SJCRH30 (cell line): ENCODE results near the gene ARID1B. TPM values are rescaled to one million over a fixed set of nuclear protein-coding genes. Genes with fewer than 3 reads are reported as not detected.

ENCODE experiments used
- DNase-seq, 2 experiments: peaks; one replicate each; pipeline ENCODE4 v3.0.0-alpha.2; 2015 to 2020
- H3K27ac ChIP-seq: fragments of 250-450 bp; sonication (Bioruptor Pico); 2 replicates; pipeline ENCODE4 v1.5.1; 2020; ENCODE audit warnings: mild to moderate bottlenecking, moderate library complexity
- H3K27me3 ChIP-seq: fragments of 250-450 bp; sonication (Bioruptor Pico); 2 replicates; pipeline ENCODE4 v1.5.1; 2020; ENCODE audit warnings: mild to moderate bottlenecking, moderate library complexity
- H3K36me3 ChIP-seq: fragments of 250-450 bp; sonication (Bioruptor Pico); 2 replicates; pipeline ENCODE4 v1.5.1; 2020; ENCODE audit warnings: mild to moderate bottlenecking, moderate library complexity
- H3K4me1 ChIP-seq: fragments of 250-450 bp; sonication (Bioruptor Pico); 2 replicates; pipeline ENCODE4 v1.5.1; 2020; ENCODE audit warnings: mild to moderate bottlenecking, moderate library complexity
- H3K4me3 ChIP-seq: fragments of 250-450 bp; sonication (Bioruptor Pico); 2 replicates; pipeline ENCODE4 v1.5.1; 2020; ENCODE audit warnings: mild to moderate bottlenecking, moderate library complexity
- H3K9me3 ChIP-seq: fragments of 250-450 bp; sonication (Bioruptor Pico); replicated peaks from 2 replicates; pipeline ENCODE4 v1.5.1; 2020; ENCODE audit warnings: mild to moderate bottlenecking, moderate library complexity
- total RNA-seq: library from RNA; depleted of rRNA; stranded (reverse); fragments of >200 nt; shearing (Covaris generic); gene quantifications from 2 replicates; pipeline ENCODE4 v1.2.3, GENCODE V29; 2014

ARID1B gene
- total RNA-seq, 1 experiment from 2014 or later: 28.5 TPM

- Histone ChIP-seq H3K36me3 (0 out of 2 replicates have a peak, but pooled peaks cover 2% of the 10 kb centered on the region), H3K9me3 (0 out of 2 replicates have a peak, but pooled peaks cover 2% of the 10 kb centered on the region), H3K4me3 (no peak overlapping the region), H3K4me1 (peaks cover 6% of the 10 kb centered on the region), H3K27me3 (no peaks in the 10 kb centered on the region), H3K27ac (no peak overlapping the region)
- DNase-seq: no peak
Measured at GRCh38 chr6:157211603-157212455, 434.7 kb downstream of the ARID1B start.

GRCh38 chr6:157213426-157213825, 436.2 kb downstream of the ARID1B start:
- DNase-seq: no peak
- Histone ChIP-seq H3K27me3 (no peaks in the 10 kb centered on the region), H3K4me3 (no peak overlapping the region), H3K4me1 (peaks cover 6% of the 10 kb centered on the region), H3K27ac (no peak overlapping the region), H3K36me3 (0 out of 2 replicates have a peak, but pooled peaks cover 2% of the 10 kb centered on the region), H3K9me3 (0 out of 2 replicates have a peak, but pooled peaks cover 2% of the 10 kb centered on the region)

GRCh38 chr6:157213907-157214565, 436.9 kb downstream of the ARID1B start:
- Histone ChIP-seq H3K4me3 (no peak overlapping the region), H3K36me3 (no peaks in the 10 kb centered on the region), H3K4me1 (peaks cover 6% of the 10 kb centered on the region), H3K9me3 (0 out of 2 replicates have a peak, but pooled peaks cover 2% of the 10 kb centered on the region), H3K27ac (no peak overlapping the region), H3K27me3 (no peaks in the 10 kb centered on the region)
- DNase-seq: no peak

GRCh38 chr6:157215717-157216116, 438.5 kb downstream of the ARID1B start:
- DNase-seq: no peak
- H3K27me3 ChIP-seq: no peaks in the 10 kb centered on the region
- H3K36me3 ChIP-seq: no peaks in the 10 kb centered on the region
- H3K4me3 ChIP-seq: no peak overlapping the region
- peaks cover 10% of the 10 kb centered on the region for H3K4me1 ChIP-seq
- H3K27ac ChIP-seq: no peak overlapping the region
- 0 out of 2 replicates have a peak, but pooled peaks cover 2% of the 10 kb centered on the region for H3K9me3 ChIP-seq

GRCh38 chr6:157216570-157216969, 439.4 kb downstream of the ARID1B start:
- Histone ChIP-seq H3K4me1 (peaks cover 10% of the 10 kb centered on the region), H3K9me3 (0 out of 2 replicates have a peak, but pooled peaks cover 2% of the 10 kb centered on the region), H3K36me3 (no peaks in the 10 kb centered on the region), H3K27ac (no peak overlapping the region), H3K27me3 (no peaks in the 10 kb centered on the region), H3K4me3 (no peak overlapping the region)
- no peak for DNase-seq

- Histone ChIP-seq H3K36me3 (no peaks in the 10 kb centered on the region), H3K9me3 (0 out of 2 replicates have a peak, but pooled peaks cover 2% of the 10 kb centered on the region), H3K4me3 (no peak overlapping the region), H3K4me1 (peaks cover 10% of the 10 kb centered on the region), H3K27me3 (no peaks in the 10 kb centered on the region), H3K27ac (no peak overlapping the region)
- no peak for DNase-seq
Measured at GRCh38 chr6:157217198-157217893, 440.2 kb downstream of the ARID1B start.

- Histone ChIP-seq H3K27me3 (no peaks in the 10 kb centered on the region), H3K4me1 (peaks cover 10% of the 10 kb centered on the region), H3K36me3 (no peaks in the 10 kb centered on the region), H3K4me3 (no peak overlapping the region), H3K27ac (no peak overlapping the region), H3K9me3 (0 out of 2 replicates have a peak, but pooled peaks cover 2% of the 10 kb centered on the region)
- no peak for DNase-seq
Measured at GRCh38 chr6:157217894-157218370, 440.8 kb downstream of the ARID1B start.

- Histone ChIP-seq H3K9me3 (0 out of 2 replicates have a peak, but pooled peaks cover 2% of the 10 kb centered on the region), H3K4me1 (peaks cover 10% of the 10 kb centered on the region), H3K36me3 (no peaks in the 10 kb centered on the region), H3K27me3 (no peaks in the 10 kb centered on the region), H3K27ac (no peak overlapping the region), H3K4me3 (no peak overlapping the region)
- DNase-seq: no peak
Measured at GRCh38 chr6:157218371-157219198, 441.4 kb downstream of the ARID1B start.

GRCh38 chr6:157219201-157220200, 442.3 kb downstream of the ARID1B start:
- no peak overlapping the region for H3K4me3 ChIP-seq
- no peak for DNase-seq
- no peak overlapping the region for H3K27ac ChIP-seq
- H3K27me3 ChIP-seq: no peaks in the 10 kb centered on the region
- H3K4me1 ChIP-seq: peaks cover 7% of the 10 kb centered on the region
- H3K9me3 ChIP-seq: no peaks in the 10 kb centered on the region
- H3K36me3 ChIP-seq: no peaks in the 10 kb centered on the region

- DNase-seq: no peak
- Histone ChIP-seq H3K27me3 (no peaks in the 10 kb centered on the region), H3K27ac (no peak overlapping the region), H3K9me3 (no peaks in the 10 kb centered on the region), H3K4me1 (peaks cover 10% of the 10 kb centered on the region), H3K36me3 (no peaks in the 10 kb centered on the region), H3K4me3 (no peak overlapping the region)
Measured at GRCh38 chr6:157220485-157220884, 443.3 kb downstream of the ARID1B start.

- Histone ChIP-seq H3K27me3 (no peaks in the 10 kb centered on the region), H3K27ac (no peak overlapping the region), H3K9me3 (no peaks in the 10 kb centered on the region), H3K4me3 (no peak overlapping the region), H3K4me1 (peaks cover 10% of the 10 kb centered on the region), H3K36me3 (no peaks in the 10 kb centered on the region)
- no peak for DNase-seq
Measured at GRCh38 chr6:157221049-157221816, 444.1 kb downstream of the ARID1B start.

GRCh38 chr6:157221817-157222175, 444.6 kb downstream of the ARID1B start:
- no peak for DNase-seq
- Histone ChIP-seq H3K27ac (no peak overlapping the region), H3K27me3 (no peaks in the 10 kb centered on the region), H3K4me1 (peaks cover 10% of the 10 kb centered on the region), H3K36me3 (no peaks in the 10 kb centered on the region), H3K4me3 (no peak overlapping the region), H3K9me3 (no peaks in the 10 kb centered on the region)
